GM18520 (cell line): ENCODE measurements around the gene SSRP1.
"Not testable (repeated sequence)": the region's sequence is repeated elsewhere in the genome, so short reads cannot be mapped to it uniquely, and the experiment has no call there.

Experiments
- ATAC-seq: cut with Tn5 transposase; IDR thresholded peaks from one replicate; pipeline ENCODE4 v1.9.1; 2021; ENCODE audit not compliant: unreplicated experiment

SSRP1 gene

DNA sequence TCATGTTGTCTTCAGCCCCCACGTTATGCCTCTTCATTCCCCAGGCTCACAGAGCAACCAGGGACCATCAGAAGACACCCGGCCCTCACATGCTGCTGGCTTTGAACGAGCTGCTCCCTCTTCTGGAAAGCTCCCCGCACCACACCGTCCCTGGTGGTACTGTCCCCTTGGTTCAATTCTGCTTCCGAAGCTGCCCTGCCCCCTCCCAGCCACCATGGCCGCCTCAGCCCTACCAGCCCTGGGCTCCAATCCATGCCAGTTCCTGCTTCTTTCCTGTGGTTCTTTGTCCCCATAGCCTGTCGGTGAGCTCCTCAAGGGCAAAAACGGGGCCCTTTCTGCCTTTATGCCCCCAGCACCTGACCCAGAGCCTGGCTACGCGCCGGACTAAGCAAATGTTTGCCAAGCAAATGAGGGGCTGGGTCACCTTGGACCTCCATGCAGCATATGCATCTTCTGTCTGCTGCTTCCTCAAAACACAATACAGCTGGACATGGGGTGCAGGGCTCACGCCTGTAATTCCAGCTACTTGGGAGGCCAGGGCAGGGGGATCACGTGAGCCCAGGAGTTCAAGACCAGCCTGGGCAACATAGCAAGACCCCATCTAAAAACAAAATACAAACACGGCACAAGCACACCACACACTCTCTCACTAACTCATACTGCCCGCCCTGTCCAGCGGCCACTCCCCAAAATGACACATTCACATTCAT lies 32.3 kb downstream of the SSRP1 start:
- no peak for ATAC-seq

DNA sequence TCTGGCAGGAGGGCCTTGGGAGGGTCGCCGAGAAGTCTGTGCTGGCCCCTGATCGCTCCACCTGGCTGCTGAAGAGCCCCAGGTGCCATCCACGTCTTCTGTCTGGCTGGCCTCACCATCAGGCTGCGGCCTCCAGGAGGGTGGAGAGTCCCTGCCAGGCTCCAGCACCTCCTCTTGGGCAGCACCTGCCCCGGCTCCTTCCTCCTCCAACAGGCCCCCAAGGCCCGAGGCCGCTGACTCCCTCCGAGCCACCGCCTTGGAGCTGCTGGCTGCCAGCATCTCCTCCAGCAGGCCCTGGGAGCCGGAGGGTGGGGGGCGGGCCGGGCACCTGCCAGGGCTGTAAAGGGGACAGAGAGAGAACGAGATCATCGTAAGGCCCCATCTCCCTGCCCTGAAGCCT lies 33.2 kb downstream of the SSRP1 start:
- ATAC-seq, result no peak

GRCh38 chr11:57301711-57302423 lies 33.8 kb downstream of the SSRP1 start:
- ATAC-seq, result no peak

- no peak for ATAC-seq
Measured at GRCh38 chr11:57300785-57301184, 34.9 kb downstream of the SSRP1 start.

DNA sequence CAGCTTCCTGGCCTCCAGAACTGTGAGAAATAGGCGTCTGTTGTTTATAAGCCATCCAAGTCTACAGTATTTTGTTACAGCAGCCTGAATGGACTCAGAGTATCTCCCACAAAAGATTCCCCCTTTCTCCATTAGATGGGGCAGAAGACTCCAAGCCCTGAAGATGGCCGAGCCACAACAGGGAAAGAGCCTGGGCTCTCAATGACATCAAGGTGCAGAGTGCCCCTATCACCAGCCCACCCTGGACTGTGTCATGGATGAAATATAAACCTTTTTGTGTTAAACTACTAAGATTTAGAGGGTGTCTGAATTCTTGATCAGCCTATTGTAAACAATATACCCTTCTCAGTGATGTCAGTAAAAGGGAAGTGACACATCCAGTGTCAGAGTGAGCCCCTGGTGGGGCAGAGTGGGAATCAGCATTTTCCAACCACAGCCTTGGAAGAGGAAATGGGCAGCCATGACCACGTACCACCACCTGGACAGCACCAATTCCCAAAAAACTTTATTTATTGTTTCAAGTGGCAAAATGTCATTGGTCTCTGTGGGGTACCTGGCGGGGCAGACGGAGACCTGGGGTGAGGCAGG lies 36.4 kb downstream of the SSRP1 start:
- no peak for ATAC-seq

GRCh38 chr11:57297221-57297620 lies 38.5 kb downstream of the SSRP1 start:
- no peak for ATAC-seq

DNA sequence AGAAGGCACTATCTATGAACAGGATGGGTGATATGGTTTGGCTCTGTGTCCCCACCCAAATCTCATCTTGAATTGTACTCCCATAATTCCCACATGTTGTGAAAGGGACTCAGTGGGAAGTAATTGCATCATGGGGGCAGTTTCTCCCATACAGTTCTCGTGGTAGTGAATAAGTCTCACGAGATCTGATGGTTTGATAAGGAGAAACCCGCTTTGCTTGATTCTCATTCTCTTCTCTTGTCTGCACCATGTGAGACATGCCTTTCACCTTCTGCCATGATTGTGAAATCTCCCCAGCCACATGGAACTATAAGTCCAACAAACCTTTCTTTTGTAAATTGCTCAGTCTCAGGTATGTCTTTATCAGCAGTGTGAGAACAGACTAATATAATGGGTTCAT lies 39.5 kb downstream of the SSRP1 start:
- ATAC-seq, result not testable (repeated sequence)

DNA sequence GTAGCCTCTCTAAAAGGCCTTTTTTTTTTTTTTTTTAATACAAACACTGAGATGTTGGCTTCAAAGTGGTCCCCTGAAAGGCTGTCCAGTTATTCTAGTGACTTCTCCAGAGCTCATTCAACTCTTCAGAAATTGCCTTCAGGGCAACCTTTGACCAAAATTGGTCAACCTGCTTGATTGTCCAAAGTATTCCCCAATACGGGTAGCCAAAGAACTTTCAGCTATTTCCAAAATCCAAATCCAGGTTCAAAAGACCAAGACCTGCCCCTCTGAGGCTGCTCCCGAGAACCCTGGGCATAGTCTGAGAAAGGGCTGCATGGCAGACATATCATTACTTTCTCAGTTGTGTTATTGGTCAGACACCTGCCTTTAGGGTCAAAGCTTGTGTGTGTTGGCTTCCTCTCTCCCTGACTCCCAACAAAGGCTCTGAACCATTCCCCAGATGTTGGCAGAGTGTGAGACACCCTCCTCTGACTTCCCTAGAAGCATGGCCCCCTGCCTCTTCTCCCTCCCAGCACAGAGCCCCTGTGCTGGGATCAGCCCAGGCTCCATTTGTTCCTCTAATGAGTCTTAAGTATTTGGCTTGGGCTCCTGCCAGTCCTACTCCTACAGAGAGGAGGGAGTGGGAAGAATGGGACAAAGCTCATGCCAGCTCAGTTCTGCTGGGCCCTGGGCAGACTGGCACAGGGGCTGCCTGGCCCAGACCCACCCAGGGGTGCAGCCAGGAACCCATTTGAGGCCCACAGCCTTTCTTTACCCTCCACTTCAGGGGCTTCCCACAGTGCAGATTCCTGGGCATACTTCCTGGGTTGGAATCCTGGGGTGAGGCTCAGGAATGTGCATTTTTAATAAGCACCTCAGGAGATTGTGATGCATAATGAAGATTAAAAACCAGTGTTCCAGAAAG lies 41.2 kb downstream of the SSRP1 start:
- ATAC-seq, result no peak

DNA sequence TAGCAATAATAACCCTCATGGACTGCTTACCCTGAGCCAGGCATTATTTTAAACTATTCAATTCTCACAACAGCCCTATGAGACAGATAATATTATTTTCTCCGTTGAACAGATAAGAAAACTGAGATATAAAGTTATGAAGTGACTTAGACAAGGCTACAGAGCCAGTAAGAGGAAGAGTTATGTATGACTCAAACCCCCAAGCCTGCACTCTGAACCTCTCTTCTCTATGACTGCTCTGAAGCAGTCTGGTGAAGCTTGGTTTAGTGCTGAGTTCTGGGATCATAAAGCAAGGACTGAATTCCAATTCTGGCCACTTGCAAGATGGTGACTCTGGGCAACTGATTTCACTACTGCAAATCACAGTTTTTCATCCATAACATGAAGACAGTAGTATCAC lies 45.4 kb downstream of the SSRP1 start:
- no peak for ATAC-seq

DNA sequence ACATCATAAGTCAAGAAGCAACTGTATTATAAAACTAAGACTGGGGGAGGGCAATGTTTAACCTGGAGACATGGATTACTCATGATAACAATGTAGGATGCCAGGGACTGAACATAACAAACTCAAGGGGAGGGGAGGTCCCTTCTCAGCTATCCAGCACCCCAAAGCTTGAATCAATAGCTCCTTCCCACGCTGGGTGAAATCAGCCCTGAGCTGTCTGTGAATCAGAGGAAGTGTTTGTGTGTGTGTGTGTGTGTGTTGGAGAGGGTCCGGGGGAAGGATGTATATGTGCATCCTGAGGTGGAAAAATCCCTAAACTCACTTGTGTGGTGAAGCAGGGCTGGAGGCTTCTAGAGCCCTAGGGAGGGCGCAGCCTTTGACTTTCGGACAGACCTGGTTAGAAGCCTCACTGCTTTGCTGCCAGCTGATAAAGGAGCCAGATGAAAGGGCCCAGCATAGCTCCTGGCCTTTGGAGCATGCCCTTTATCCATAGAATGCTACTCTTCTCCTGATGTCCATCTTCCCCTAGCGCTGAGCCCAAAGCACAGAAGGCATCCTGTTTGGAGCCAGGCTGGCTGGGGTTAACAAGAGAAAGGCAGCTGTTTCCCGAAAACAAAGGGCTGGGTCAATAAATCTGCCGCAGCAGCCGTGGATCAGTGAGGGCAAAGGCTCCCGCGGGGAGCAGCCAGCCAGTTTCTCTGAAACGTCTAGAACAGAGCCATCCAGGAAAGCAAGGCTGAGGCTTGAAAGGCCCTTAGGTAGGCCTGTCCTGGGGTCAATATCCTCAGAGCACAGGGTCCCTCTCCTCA lies 46.7 kb downstream of the SSRP1 start:
- ATAC-seq, result no peak

DNA sequence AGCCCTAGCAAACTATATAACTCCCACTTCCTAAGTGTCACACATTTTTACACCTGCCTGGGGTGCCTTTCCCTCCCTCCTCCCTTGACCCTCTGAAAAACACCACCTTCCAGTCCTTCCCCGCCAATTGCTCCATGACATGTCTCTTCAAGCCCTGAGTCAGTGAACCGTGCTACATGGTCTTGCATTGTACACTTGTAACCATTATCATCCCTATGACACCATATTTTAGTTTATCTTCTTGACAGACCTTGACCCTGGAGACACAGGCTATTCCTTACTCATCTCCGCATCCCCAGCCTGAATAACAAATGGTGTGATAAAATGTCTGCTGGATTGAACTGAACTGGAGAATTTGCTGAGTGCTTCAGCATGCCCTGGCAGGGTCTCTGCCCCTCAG lies 47.8 kb downstream of the SSRP1 start:
- no peak for ATAC-seq

- no peak for ATAC-seq
Measured at GRCh38 chr11:57283231-57283990, 52.3 kb downstream of the SSRP1 start.

GRCh38 chr11:57281546-57281945 lies 54.1 kb downstream of the SSRP1 start:
- ATAC-seq, result not testable (repeated sequence)

GRCh38 chr11:57279116-57279515 lies 56.6 kb downstream of the SSRP1 start:
- no peak for ATAC-seq

DNA sequence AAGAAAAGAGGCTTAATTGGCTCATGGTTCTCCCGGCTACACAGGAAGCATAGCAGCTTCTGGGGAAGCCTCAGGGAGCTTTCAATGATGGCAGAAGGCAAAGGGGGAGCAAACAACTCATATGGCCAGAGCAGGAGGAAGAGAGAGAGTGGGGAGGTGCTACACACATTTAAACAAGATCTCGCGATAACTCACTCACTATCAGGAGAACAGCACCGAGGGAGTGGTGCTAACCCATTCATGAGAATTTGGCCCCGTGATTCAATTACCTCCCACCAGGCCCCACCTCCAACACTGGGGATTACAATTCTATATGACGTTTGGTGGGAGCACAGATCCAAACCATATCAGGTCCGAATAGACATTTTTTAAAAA lies 57.0 kb downstream of the SSRP1 start:
- ATAC-seq, result no peak

- peak; percentile 71 for ATAC-seq
Measured at GRCh38 chr11:57277845-57278720, 57.6 kb downstream of the SSRP1 start.

DNA sequence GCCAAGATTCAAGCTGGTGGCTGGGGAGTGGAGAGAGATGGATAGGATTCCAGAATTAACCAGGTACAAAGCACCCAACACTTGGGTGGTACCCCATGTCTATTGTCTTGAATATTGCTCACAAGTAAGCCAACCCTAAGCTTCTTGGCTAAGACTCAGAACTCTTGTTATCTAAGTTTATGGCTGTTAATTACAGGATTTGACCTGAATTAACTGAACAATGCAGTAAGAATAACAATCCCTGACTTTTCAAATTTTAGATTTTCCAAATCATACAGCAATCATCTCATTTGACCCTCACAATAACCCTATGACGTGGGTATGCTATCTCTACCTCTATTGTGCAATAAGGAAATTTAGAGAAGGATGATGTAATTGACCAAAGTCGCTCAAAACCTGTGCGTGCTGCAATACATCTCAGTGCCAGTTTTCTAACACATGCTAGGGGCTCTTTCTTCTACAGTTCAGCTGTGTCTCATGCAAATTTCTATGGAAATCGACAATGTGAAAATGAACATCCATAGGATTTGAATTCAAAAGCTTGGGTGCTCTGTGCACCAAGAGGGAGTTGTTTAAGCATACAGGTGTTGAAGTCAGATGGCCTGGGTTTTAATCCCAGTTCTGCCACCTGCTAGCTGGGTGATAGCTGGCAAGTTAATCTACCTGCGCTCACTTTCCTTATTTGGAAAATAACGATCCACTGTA lies 58.6 kb downstream of the SSRP1 start:
- ATAC-seq, result no peak
